Upper lobe of right lung (tissue), 1 donor: ENCODE results near the gene ARID1B. TPM values are rescaled to one million over a fixed set of nuclear protein-coding genes. Genes with fewer than 3 reads are reported as not detected.

Experiments used
- ATAC-seq: fragments of 200-7000 bp; cut with Tn5 transposase; one replicate; pipeline ENCODE4 v1.9.1; 2020; ENCODE audit warnings: mild to moderate bottlenecking, moderate library complexity
- DNase-seq: peaks from one replicate; pipeline ENCODE4 v3.0.0-alpha.2; 2020
- H3K27ac ChIP-seq: fragments of 200-600 bp; one replicate; pipeline ENCODE4 v1.8.0; 2022
- H3K27me3 ChIP-seq: fragments of 200-600 bp; one replicate; pipeline ENCODE4 v1.8.0; 2022; ENCODE audit warnings: mild to moderate bottlenecking
- H3K36me3 ChIP-seq: fragments of 200-600 bp; one replicate; pipeline ENCODE4 v1.8.0; 2022
- H3K4me1 ChIP-seq: fragments of 200-600 bp; one replicate; pipeline ENCODE4 v1.8.0; 2022
- H3K4me3 ChIP-seq: fragments of 200-600 bp; one replicate; pipeline ENCODE4 v1.8.0; 2022; ENCODE audit warnings: mild to moderate bottlenecking
- H3K9me3 ChIP-seq: fragments of 200-600 bp; one replicate; pipeline ENCODE4 v1.8.0; 2022
- intact Hi-C: fragments of 100-400 bp; cut with DNase I; formaldehyde crosslinking; loops from one replicate; pipeline ENCODE4 v1.11.0; 2022
- total RNA-seq: library from RNA; stranded (reverse); fragmentation: NEBNext Ultra II Directional; extraction: Animal tissue kit (Norgen Biotek cat#: 25700); gene quantifications from one replicate; pipeline ENCODE4 v1.2.1, GENCODE V29; 2021
- TF ChIP-seq, protein P1 (sequence below): fragments of 200-600 bp; IDR thresholded peaks from one replicate; pipeline ENCODE4 v1.8.0; 2022; ENCODE audit warnings: antibody characterized with exemption
- donor health status: DM: no; HTN: yes; CAD: no; lungs with severe emphysema.

Gene ARID1B
- total RNA-seq, 1 donor from 2014 or later = 80.4 TPM

DNA sequence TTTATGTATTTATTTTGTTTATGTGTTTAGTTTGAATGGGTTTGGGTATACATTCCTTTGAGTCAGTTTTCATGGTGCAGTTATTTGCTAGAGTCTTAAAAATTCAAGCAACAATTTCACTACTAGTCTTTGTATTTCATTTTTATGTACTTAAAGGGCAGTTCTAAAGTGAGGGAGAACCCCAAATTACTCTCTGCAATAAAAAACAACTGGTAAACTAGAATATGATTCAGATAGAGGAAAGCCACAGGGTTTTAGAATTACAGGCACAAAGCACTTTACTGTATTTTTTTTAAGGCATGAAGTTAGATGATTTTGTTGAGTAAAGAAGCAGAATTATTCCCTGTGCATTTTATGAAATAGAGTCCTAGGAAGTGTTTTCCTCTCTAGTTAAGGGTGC, 183.3 kb downstream of the ARID1B start:
- no peaks in the 10 kb centered on the region for H3K27me3 ChIP-seq
- intact Hi-C loops = no loop called here

DNA sequence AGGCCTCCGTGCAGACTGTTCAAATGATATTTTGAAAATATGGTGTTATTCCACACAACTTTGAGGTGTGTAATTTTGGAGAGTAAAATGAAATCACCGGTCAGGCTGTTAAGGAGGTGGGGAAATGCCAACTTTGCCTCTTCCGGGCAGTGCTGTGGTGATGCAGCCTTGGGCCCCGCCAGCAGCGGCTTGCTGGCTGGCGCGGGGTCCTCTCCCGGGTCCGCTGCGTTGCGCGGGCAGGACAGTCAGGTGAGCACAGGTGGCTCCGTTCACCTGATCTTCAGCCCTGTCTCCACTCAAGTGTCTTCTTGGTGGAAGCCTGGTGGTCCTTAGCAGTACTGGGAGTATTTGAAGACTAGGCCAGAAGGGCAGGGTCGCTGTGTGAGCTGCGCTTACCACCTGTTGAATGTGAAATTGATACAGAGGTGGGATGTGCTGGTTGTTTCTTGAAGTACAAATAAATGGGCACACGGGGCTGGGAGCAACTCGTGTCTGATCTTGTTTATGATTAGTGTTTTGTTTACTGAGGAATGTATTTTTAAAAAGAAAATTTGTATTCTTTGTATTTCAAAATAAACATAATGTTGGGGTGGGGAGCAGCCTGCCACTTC, 184.2 kb downstream of the ARID1B start:
- DNase-seq = no peak
- Histone ChIP-seq H3K36me3 (no peaks in the 10 kb centered on the region), H3K27ac (no peak overlapping the region), H3K27me3 (no peaks in the 10 kb centered on the region), H3K4me3 (no peak overlapping the region), H3K4me1 (peaks cover 29% of the 10 kb centered on the region), H3K9me3 (no peaks in the 10 kb centered on the region)
- intact Hi-C loops = no loop called here
- TF ChIP-seq, protein P1, sequence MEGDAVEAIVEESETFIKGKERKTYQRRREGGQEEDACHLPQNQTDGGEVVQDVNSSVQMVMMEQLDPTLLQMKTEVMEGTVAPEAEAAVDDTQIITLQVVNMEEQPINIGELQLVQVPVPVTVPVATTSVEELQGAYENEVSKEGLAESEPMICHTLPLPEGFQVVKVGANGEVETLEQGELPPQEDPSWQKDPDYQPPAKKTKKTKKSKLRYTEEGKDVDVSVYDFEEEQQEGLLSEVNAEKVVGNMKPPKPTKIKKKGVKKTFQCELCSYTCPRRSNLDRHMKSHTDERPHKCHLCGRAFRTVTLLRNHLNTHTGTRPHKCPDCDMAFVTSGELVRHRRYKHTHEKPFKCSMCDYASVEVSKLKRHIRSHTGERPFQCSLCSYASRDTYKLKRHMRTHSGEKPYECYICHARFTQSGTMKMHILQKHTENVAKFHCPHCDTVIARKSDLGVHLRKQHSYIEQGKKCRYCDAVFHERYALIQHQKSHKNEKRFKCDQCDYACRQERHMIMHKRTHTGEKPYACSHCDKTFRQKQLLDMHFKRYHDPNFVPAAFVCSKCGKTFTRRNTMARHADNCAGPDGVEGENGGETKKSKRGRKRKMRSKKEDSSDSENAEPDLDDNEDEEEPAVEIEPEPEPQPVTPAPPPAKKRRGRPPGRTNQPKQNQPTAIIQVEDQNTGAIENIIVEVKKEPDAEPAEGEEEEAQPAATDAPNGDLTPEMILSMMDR = no peak
- no peak for ATAC-seq

More for the DNA sequence above, 183.3 kb downstream of the ARID1B start:
- DNase-seq = no peak
- Histone ChIP-seq H3K4me1 (peaks cover 37% of the 10 kb centered on the region), H3K4me3 (no peak overlapping the region), H3K27ac (no peak overlapping the region), H3K9me3 (no peaks in the 10 kb centered on the region), H3K36me3 (no peaks in the 10 kb centered on the region)
- TF ChIP-seq, protein P1 = no peak
- ATAC-seq = no peak

DNA sequence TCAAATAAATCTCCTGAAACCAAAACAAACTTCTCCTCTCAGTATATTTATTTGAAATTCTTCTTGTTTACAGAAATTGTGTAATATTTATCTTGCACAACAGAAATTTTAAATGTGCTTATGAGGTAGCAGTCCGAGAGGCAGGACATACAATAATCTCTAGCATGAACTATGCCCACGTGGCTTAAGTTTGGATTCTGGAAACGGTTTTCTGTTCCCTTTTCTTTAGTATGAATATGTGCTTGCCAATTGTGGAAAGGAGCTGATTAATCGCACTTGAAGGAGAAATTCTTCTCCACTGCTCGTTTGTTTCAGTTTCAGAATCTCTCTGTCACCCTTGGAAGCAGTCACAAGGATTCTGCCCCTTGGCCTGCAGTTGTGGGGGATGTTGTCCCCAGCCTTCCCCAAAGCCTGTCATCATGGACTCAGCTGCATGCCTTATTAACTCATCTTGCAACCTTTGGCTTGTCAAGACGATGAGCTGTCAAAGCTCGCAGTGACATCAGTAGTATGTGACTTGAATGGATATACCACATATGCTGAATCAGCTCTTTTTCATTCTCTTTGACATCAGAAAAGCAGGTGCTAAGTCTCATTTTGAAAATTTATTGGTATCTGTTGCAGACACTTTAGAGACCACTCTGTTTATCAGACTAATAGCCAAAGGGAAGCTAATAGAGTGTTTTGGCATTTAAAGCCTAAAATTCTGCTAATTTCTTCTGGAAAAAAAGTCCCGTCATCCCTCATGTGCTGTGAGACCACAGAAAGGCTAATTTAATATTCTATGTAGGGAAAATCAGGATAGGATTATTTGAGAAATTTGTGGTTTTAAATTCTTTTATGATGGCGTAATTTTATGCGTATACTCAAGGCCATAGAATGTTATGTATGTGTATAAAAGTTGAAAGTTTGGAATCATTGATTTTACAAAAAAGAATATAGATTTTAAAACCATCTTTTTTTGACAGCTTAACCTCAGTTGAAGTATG, 186.8 kb downstream of the ARID1B start:
- Histone ChIP-seq H3K36me3 (no peaks in the 10 kb centered on the region), H3K27me3 (no peaks in the 10 kb centered on the region), H3K9me3 (no peaks in the 10 kb centered on the region), H3K4me3 (peak overlapping the region; percentile 28), H3K4me1 (peaks cover 18% of the 10 kb centered on the region), H3K27ac (peak overlapping the region; percentile 21)
- DNase-seq (no peak), ATAC-seq (peak; percentile 94)
- intact Hi-C loops = no loop called here
- TF ChIP-seq, protein P1 = no peak

DNA sequence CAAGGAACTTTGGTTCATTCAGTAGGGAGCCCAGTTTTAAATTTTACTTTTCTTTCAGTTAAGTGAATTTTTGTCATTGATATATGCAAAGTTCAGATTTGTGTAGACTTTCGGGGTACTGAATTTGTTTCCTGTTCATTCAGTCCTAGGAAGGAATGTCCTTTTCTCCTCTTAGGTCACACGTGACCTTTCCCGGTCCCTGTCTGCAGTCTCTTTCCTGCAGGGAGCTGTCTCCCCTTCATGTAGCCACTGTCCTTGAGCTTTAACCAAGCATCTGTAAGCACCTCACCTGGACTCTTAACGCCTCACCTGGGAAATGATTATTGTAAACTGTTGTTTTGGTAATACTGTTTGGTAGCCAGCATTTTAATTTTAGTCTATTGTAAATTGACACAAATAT, 190.7 kb downstream of the ARID1B start:
- Histone ChIP-seq H3K4me1 (peaks cover 27% of the 10 kb centered on the region), H3K4me3 (no peak overlapping the region), H3K9me3 (no peaks in the 10 kb centered on the region), H3K36me3 (no peaks in the 10 kb centered on the region), H3K27ac (no peak overlapping the region), H3K27me3 (no peaks in the 10 kb centered on the region)
- TF ChIP-seq, protein P1 = no peak
- DNase-seq (no peak), ATAC-seq (no peak)
- intact Hi-C loops = no loop called here

DNA sequence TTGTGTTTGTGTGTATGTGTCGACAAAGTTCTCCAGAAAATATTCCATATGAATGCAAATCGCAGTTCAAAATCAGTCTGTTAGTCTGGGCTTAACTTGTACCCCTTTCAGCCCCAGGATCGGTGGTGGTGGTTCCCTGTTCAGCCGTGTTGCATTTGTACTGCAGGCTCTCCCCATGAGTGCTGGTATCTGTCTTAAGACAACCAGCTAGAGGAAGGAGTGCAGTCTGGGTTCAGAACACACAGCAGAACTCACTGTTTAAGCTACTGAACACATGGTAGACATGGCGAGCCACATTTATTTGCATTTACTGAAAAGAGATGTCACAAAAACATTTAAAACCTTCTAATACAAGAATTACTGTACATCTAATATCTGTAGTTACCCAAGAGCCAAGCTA, 192.1 kb downstream of the ARID1B start:
- DNase-seq (no peak), ATAC-seq (no peak)
- no peaks in the 10 kb centered on the region for H3K27me3 ChIP-seq
- H3K36me3 ChIP-seq = no peaks in the 10 kb centered on the region
- H3K9me3 ChIP-seq = no peaks in the 10 kb centered on the region
- intact Hi-C loops = no loop called here
- H3K27ac ChIP-seq = no peak overlapping the region
- peaks cover 26% of the 10 kb centered on the region for H3K4me1 ChIP-seq
- TF ChIP-seq, protein P1 = no peak
- no peak overlapping the region for H3K4me3 ChIP-seq
